Panc1 (cell line): ENCODE results near the gene WDR59. TPM values are rescaled to one million over a fixed set of nuclear protein-coding genes. Genes with fewer than 3 reads are reported as not detected.

Source experiments
- ATAC-seq: fragments of 200-7000 bp; cut with Tn5 transposase; 2 replicates; pipeline ENCODE4 v1.9.1; 2020; ENCODE audit warnings: mild to moderate bottlenecking, moderate library complexity
- BruUV-seq: library from RNA; stranded (reverse); fragments of 400-500 nt; replicated peaks from 2 replicates; lab custom pipeline; 2021; lab: Mats Ljungman, UMichigan
- CTCF ChIA-PET: fragments of 300-600 bp; sonication (Branson Sonifier 250); formaldehyde crosslinking; loops from one replicate; lab custom pipeline; 2022; ENCODE audit warnings: antibody characterized with exemption; lab: Charles Lee
- POLR2A ChIA-PET: fragments of 300-600 bp; sonication (Branson Sonifier 250); formaldehyde crosslinking; loops from one replicate; lab custom pipeline; 2022; ENCODE audit warnings: antibody characterized with exemption; lab: Charles Lee
- DNase-seq: peaks from one replicate; pipeline ENCODE4 v3.0.0-alpha.2; 2010; ENCODE audit warnings: low read depth, low spot score
- H3K27ac ChIP-seq: 2 replicates; pipeline ENCODE4 v1.5.1; 2011; ENCODE audit warnings: mild to moderate bottlenecking, low read length, inconsistent platforms
- H3K27me3 ChIP-seq: fragments of 200-500 bp; sonication (Bioruptor generic); 2 replicates; pipeline ENCODE4 v1.6.0; 2014; ENCODE audit warnings: low read length, inconsistent platforms; ENCODE audit not compliant: control insufficient read depth, insufficient read depth
- H3K36me3 ChIP-seq: fragments of 200-500 bp; sonication (Bioruptor generic); 2 replicates; pipeline ENCODE4 v1.5.1; 2014; ENCODE audit warnings: inconsistent platforms, mild to moderate bottlenecking, low read length, moderate library complexity; ENCODE audit not compliant: control insufficient read depth, insufficient read depth
- H3K4me1 ChIP-seq: 2 replicates; pipeline ENCODE4 v1.5.1; 2011; ENCODE audit warnings: inconsistent platforms, mild to moderate bottlenecking, low read length, moderate library complexity; ENCODE audit not compliant: control insufficient read depth, insufficient read depth
- H3K4me3 ChIP-seq, 2 experiments: 2 replicates each; pipeline ENCODE4 v1.5.1; 2011 to 2012; ENCODE audit warnings: low read depth in 2 of 2, low read length in 2 of 2, mild to moderate bottlenecking in 2 of 2, inconsistent platforms in 1 of 2, moderate library complexity in 1 of 2
- H3K9me3 ChIP-seq: fragments of 200-500 bp; sonication (Bioruptor generic); 2 replicates; pipeline ENCODE4 v1.5.1; 2014; ENCODE audit warnings: low read depth, mild to moderate bottlenecking, inconsistent platforms, low read length, moderate library complexity; ENCODE audit not compliant: control insufficient read depth, insufficient read depth
- CTCF ChIP-seq: fragments of 450-650 bp; IDR thresholded peaks from 2 replicates; pipeline ENCODE4 v1.5.1; 2017; ENCODE audit warnings: mild to moderate bottlenecking
- POLR2AphosphoS5 ChIP-seq: IDR thresholded peaks from 2 replicates; pipeline ENCODE4 v1.6.1; 2012; ENCODE audit warnings: mild to moderate bottlenecking, low read depth, low read length, moderate library complexity
- REST ChIP-seq, 2 experiments: IDR thresholded peaks; 2 replicates each; pipeline ENCODE4 v1.6.1; 2011 to 2012; ENCODE audit warnings: low read depth in 2 of 2, control low read depth in 1 of 2, low read length in 1 of 2, mild to moderate bottlenecking in 1 of 2, moderate library complexity in 1 of 2; ENCODE audit not compliant: insufficient read depth in 1 of 2
- SIN3A ChIP-seq: IDR thresholded peaks from 2 replicates; pipeline ENCODE4 v1.6.1; 2012; ENCODE audit warnings: low read depth, mild to moderate bottlenecking, low read length, moderate library complexity, borderline replicate concordance; ENCODE audit not compliant: insufficient read depth
- TCF7L2 ChIP-seq: IDR thresholded peaks from 2 replicates; pipeline ENCODE4 v1.6.1; 2011; ENCODE audit warnings: mild to moderate bottlenecking, low read depth, low read length, inconsistent platforms
- in situ Hi-C: cut with HindIII; loops from 2 replicates; pipeline ENCODE4 v1.10.0; 2016; ENCODE audit warnings: low sequenced_read_pairs, low pct_unique_long_range_greater_than_20kb
- intact Hi-C: fragments of 100-400 bp; cut with micrococcal nuclease; formaldehyde crosslinking; loops from one replicate; pipeline ENCODE4 v1.10.0; 2022; ENCODE audit not compliant: unreplicated experiment
- total RNA-seq: library from RNA; stranded (reverse); gene quantifications from one replicate; pipeline ENCODE4 v1.2.1, GENCODE V29; 2021; ENCODE audit not compliant: unreplicated experiment

Gene WDR59
- total RNA-seq, 1 experiment from 2014 or later, result 58.7 TPM

- TF ChIP-seq REST (IDR thresholded peaks at IDR 0.05; ENCODE audit: insufficient read depth in 1 of 2, low read depth in 2 of 2, low read length in 1 of 2) (no peak), CTCF (no peak), POLR2AphosphoS5 (no peak), TCF7L2 (no peak), SIN3A (no peak)
- intact Hi-C loops, result no loop called here
- Histone ChIP-seq H3K27me3 (no peaks in the 10 kb centered on the region), H3K4me3 (no peak overlapping the region), H3K27ac (no peak overlapping the region), H3K4me1 (no peaks in the 10 kb centered on the region), H3K36me3 (no peaks in the 10 kb centered on the region), H3K9me3 (no peaks in the 10 kb centered on the region)
- ATAC-seq, result no peak
- POLR2A ChIA-PET, result no interaction called here
- in situ Hi-C loops, result no loop called here
- BruUV-seq, result no TSS peak
- CTCF ChIA-PET, result no interaction called here
- no peak for DNase-seq
Observed at GRCh38 chr16:74939688-74940087, 45.2 kb downstream of the WDR59 start.

- ChIA-PET CTCF (no interaction called here), POLR2A (no interaction called here)
- H3K9me3 ChIP-seq, result no peaks in the 10 kb centered on the region
- no peaks in the 10 kb centered on the region for H3K27me3 ChIP-seq
- BruUV-seq, result no TSS peak
- H3K4me1 ChIP-seq, result no peaks in the 10 kb centered on the region
- H3K4me3 ChIP-seq, result no peak overlapping the region
- TF ChIP-seq TCF7L2 (no peak), POLR2AphosphoS5 (no peak), SIN3A (no peak), CTCF (no peak), REST (IDR thresholded peaks at IDR 0.05; ENCODE audit: insufficient read depth in 1 of 2, low read depth in 2 of 2, low read length in 1 of 2) (no peak)
- intact Hi-C loops (no loop called here), in situ Hi-C loops (no loop called here)
- H3K27ac ChIP-seq, result no peak overlapping the region
- DNase-seq (no peak), ATAC-seq (no peak)
- H3K36me3 ChIP-seq, result no peaks in the 10 kb centered on the region
Observed at GRCh38 chr16:74936902-74937560, 47.9 kb downstream of the WDR59 start.
